Inferior parietal cortex (tissue), 1 donor: Measurements from ENCODE around the gene PEPD.

Source experiments
- DNase-seq: peaks from one replicate; pipeline ENCODE4 v3.0.0-alpha.2; 2016; ENCODE audit errors: extremely low spot score

PEPD gene

DNA sequence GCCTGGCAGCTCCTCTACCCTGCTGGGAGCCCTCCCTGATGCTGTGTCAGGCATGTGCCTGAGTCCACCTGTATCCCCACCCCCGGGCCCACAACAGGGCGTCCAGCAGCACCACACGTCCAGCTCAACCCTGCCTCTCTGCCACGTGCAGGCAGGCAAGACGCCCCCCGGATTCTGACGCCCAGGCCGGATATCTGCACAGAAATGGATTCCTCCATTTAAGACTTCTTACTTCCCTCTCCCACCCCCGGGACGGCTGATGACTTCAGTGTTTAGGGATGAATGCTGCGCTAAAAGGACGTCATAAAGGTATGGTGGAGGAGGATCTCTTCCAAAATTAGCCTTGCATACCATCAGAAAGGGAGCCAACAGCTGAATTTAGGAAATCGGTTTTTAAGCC is 10.2 kb downstream of the PEPD start:
- DNase-seq, result no peak

DNA sequence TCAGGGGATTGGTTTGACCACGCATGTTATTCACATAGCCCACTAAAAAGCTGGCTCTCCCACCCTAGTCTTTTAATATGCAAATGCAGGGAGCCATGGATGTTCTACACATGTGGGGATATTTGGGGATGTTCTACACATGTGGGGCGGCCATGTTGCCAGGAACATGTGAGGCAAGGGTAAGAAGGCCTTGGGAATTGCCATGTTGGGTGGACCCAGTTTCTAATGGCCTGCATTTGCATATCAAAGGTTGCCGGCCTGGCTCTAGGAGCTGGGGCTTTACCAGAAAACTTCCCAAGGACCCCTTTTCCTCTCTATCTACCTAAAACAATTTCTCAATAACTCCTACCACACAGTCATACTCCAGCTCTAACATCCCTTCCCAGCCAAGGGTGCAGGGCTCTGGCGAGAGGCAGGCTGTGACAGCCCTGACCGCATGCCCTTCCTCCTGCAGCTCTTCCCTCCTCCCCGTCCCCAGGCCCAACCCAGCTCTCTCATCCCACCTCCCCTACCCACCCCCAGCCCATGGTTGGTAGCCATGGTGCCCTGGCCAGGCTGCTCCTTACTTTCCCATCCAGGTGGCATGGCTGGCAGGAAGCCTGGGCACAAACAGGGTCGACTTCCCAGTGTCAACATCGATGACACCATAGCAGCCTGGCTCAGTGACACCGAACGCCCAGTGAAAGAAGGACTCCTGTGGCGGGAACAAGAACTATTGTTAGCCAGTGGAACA is 11.0 kb downstream of the PEPD start:
- no peak for DNase-seq

DNA sequence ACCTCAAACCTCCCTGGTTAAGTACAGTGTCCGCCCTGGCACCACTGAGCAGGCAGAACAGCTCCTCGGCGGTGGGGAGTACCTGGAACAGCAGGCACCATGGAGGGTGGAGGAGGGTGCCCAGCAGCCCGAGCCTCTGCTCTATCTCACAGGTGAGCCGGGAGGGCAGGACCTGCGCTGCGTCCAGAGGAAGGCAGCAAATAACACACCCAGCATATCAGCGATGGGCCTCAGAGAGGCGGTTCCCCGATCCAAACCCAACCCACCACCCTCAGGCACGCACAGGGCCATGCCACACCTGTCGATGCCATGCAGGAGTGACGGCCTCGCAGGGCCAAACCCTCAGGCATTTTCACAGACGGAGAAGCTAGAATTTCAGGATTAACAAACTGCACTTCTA is 11.8 kb downstream of the PEPD start:
- no peak for DNase-seq

DNA sequence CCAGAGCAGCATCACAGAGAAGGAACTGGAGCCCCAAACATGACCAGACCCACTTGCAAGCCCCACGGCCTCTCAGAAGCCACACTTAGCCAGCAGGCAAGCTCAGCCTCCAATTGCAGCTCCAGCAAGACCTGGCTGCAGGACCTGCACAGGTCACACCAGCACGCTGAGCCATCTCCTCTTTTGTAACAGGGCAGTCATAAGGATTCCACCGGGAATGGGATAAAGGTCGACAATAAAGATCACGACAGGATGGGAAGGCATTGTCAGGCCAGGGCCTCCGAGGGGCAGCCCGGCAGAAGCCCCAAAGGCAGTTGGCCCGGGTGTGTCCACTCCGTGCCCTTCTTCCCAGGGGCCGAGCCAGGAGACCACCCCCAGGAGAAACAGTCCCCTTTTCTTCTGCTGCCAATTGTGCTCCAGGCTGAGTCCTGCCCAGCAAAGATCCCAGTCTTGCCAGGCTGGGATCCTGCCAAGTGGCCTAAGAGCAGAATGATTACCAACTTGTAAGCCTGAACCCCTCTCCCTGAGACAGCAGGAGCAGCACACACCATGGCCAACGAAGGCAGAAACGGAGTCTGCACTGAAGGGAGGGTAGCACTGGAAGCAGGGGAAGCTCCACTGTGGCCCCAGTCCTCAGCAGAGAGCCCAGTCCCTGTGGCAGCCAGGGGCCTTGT is 12.5 kb downstream of the PEPD start:
- DNase-seq, result no peak

DNA sequence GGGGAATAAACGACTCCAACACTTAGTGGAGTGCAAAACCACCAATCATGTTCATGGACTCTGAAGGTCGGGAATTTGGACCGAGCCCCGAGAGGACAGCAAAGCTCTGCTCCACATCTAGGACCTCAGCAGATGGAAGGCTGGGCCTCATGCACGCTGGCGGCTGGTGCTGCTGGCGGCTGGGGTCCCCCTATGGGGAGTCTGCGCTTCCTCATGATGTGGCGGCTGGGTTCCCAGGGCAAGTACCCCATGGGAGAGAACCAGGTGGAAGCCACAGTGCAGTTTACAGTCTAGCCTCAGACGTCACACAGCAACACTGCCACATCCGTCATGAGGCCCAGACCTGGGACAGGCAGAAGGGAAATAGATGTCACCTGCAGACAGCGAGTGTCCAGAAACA is 13.2 kb downstream of the PEPD start:
- no peak for DNase-seq

DNA sequence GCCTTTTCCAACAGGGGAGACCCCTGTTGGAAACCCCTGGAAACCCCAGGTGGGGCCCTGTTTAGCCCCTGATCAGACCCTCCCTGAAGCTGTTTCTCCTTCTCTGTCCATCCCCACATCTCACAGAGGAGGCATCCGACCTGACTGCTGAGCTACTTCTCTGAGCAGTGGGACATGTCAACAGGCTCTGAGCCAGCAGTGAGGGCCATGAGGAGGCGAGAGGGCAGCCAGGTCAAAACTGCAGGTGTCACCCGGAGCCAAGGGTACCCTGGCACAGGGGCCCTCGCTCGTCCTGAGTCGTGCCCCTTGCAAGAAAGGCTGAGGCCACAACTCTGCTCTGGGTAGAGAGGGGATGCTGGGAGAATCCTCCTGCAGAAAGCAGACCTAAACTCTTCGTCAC is 13.6 kb downstream of the PEPD start:
- DNase-seq, result no peak

DNA sequence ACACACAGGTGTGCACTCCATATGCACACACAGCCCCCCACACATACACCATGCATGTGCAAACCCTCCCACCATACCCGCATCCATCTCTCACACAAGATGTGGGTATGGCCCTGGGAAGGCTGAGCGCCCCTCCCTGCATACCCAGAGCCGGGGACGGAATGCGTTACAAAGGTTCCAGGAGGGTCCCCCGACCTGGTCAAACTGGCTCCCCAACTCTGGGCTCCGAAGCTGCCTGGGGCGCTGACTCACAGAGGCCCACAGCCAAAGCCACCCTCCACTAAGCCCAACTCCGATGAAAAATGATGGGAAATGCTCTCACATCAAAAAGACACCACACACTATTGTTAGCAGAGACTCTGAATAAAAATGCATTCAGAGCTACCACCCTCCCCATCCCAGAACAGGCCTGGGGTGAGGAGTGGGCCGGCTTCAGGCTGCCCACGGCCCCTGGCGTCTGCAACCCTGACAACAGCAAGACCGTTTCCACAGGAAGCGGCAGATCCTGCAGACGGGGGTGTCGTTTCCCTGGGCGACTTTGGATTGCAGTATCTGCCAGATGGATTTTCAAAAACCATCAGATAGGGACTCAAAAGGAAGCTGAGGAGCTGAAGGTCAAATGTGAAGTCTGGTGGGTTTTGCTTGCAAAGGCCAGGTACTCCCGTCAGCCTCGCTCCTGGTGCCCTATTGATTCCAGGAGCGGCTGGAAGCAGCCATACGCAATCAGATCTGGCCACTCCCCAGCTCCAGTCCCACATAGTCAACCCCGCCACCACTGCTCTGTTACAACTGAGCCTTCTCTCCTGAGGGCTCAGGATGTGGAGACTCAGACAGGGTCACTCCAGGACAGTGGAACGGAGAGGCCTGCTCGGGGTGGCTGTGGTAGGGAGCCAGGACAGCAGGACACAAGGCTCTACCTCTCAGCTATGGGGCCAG is 14.3 kb downstream of the PEPD start:
- DNase-seq, result no peak

DNA sequence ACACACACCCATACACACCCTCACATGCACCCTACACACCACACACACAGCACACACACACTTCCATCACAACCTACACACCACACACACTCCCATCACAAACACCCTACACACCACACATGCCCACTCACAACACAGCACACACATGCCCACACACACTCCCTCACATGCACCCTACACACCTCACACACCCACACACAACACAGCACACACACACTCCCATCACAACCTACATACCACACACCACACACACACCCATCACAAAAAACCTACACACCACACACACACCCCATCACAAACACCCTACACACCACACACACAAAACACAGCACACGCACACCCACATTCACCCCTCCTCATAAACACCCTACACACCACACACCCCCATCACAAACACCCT is 15.1 kb downstream of the PEPD start:
- DNase-seq, result no peak

DNA sequence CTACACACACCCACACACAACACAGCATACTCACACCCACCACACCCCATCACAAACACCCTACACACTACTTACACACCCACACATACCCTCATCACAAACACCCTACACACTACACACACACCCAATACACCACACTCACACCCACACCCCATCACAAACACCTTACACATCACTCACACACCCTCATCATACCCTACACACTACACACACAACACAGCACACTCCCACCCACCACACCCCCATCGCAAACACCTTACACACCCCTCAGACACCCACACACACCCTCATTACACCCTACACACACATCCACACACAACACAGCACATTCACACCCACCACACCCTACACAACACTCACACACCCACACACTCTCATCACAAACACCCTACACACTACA is 15.8 kb downstream of the PEPD start:
- no peak for DNase-seq

DNA sequence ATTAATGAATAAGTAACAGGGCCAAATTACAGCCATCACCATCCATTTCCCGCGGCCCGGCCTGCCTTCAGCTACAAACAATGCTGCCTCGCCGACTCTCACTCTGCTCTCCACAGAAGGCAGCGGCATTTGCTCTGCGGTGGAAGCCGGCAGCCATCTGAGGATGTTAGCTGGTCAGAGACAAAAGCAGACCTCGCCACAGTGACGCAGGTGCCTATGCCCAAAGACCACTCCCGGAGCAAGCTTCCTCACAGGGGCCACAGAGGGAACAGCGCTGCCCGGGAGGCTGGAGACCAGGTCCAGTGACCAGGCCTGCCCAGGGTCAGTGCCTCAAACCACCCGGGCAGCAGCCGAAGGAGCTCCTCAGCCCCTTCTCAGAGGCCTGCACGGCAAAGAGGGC is 16.4 kb downstream of the PEPD start:
- DNase-seq, result no peak

DNA sequence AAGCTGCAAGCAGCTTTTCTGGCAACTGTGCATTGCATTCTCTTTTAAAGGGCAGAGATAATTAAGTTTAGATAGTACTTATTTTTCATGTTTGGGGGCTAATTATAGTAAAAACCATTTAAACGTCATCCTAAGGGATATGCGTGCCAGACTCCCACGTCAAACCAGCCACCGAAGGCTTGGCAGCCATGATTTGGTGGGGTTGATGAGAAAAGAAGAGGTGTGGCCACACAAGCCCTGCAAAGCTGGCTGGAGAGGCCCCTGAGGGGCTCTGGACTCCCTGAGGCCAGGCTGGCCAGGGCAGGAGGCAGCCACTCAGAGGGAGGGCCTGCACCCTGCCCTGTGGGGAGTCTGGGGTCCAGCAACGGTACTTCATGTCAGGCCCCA is 17.5 kb downstream of the PEPD start:
- no peak for DNase-seq

DNA sequence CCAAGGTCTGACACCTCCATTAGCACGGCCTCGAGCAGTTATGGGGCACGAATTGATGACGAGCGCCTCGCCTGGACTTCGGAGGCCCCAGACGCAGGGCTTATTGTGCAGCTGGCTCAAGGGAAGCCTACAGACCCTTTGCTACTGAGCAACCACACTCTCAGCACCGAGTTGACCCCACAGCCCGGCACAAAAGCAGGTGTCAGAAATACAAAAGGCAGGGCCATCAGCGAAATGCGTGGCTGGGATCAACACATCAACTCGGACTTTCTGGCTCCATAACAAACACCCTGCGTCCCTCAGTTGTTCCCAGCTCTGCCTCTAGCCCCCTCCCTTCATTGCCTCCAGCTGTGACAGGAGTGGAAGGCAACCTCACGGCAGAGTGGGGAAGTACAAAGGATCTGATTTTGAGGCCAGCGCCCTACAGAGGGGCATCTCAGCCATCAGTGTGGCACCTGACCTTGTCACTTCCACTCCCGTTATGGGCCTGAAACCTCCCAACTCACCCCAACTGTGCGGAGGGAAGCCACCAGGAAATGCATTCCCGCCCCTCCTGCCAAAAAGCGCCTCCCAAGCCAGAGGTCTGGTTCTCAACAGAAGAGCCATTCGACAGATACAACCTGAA is 18.0 kb downstream of the PEPD start:
- no peak for DNase-seq

DNA sequence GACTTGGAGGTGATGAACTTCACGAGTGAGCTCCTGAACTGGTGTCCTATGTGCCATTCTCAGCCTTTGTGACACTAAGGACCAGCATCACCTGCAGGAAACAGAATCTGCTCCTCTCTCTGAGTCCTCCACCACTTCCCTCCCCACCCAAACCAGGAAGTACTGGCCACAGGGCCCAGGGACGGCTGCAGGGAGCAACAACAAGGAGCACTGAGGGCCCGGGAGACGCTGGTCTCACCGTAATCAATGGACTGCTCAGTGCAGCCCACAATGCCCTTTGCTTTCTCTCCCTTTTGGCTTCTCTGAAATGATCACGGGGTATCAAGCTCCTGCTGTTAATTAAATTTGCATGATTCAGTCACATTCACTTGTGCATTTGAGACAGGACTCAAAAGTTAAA is 18.6 kb downstream of the PEPD start:
- no peak for DNase-seq

DNA sequence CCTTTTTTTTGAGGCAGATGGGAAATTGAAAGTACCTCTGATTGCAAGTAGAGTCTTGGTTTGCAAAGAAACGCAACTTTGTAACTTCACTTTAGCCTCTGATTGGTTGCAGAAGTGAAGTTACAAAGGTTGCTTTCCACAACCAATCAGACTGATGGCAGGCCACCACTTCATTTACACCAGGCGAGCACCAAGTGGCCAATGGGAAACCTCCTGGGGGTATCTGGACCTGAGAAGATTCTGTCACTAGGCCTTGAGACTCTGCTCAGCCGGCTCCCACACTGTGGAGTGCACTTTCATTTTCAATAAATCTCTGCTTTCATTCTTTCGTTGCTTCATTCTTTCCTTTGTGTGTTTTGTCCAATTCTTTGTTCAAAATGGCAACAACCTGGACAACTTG is 19.1 kb downstream of the PEPD start:
- DNase-seq, result no peak

DNA sequence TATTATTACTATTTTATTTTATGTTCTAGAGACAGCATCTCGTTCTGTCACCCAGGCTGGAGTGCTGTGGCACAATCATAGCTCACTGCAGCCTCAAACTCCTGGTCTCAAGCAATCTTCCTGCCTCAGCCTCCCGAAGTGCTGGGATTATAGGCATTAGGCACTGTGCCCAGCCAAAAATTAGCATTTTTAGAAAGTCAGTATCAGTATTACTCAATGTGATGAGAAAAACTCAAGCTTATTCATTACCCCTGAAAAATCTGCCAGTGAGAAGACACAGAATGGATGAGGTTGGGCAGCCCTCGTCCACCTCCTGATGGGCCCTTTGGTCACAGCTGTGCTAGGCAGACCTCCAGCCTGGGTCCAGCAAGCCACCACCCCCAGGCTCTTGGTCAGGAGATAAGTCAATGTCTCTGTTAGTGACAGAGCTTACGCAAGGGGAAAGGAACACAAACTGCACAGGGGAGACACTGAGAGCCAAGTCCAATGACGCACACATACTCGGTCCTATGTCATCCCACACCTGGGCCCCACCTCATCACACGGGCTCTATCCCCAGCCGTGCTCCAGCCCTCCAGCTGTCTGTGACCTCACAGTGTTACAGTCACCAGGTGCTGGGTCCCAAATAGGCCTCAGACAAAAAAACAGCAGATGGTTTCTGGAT is 19.8 kb downstream of the PEPD start:
- no peak for DNase-seq

DNA sequence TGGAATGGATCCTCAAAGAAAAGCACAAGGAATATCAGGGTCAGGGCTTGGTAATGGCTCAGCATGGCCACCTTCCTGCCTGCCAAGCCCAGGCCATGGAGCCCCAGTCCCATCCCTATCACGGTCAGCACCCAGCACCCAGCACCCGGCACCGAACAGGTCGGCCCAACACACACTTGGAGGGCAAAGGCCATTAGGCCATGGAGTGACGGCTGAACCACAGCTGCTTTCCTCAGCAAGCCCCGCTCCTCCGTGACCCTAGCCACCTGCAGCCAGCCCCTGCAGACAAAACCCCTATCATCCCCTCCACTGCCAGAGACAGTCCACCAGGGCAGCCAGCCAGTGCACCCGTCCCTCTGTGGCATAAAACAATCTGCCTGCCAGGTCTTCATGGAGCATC is 20.6 kb downstream of the PEPD start:
- no peak for DNase-seq

DNA sequence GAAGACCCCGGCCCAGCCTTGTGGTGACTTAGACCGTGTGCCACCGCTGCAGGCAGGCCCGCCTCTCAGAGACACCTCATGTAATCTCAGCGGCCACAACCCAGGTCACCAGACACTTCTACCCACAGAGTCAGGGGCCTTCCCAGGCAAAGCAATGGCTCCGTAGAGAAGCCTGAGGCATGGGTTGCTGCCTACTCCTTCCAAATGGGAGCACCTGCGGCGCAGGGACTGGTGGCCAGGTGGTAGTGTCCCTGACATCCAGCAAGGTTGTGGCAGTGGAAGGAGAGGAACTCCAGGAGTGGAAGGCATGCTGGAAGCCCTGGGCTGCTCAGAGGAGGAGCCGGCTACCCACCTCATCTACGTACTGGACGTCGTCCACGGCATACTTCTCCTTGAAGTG is 21.0 kb downstream of the PEPD start:
- no peak for DNase-seq

DNA sequence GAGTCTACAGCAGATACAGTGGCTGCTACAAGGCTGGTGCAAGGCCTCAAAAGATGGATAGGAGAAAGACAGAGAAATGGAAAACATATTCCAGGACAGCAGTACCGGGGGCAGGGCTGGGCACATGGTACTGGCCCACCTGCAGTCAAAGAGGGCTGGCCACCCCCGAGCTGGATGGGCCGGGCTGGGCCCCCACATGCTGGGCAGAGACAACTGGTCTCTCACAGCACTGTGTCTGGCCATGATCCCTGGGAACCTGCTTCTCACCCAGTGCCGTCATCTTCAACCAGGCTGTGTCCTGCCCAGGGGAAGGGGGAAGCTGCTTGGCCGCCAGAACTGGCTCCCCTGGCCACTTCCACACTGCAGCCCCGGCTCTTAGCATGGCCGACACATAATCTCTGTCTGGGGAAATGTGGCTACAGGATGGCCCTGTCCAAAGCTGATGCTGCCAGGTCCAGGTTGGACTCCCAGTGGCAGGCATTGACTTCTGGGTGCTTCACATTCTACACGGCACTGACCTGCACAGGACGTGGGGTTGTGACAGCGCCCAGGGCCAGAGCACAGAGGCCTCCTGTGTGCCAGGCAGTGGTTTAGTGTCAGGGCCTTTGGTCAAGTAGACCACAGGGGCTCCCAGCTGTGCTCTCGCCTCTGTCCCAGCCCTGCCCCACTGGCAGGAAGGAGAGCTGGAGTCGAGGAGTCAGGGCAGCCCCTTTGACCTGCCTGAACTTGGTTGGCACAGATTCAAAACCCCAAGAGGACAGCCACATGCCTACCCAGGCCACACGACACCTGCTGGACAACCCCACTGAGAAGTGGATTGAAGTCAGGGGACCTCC is 21.7 kb downstream of the PEPD start:
- DNase-seq, result no peak

DNA sequence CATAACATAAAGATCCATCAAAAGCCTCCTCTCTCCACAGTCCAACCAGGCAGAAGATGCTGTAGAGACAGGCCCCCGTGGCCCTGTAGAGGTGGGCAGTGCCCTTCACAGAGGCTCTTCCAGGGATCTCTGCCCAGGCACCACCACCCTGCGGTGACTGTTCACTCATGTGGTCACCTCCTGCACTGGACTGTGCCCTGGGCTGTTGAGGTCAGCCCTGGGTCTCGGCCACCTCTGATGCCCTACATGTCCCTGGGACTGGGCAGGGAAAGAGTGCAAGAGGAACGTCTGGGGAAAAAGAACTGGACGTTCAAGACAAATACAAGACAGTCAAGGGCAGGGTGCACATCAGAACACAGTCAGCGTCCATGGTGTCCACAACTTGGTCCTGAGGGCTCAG is 22.3 kb downstream of the PEPD start:
- DNase-seq, result no peak

DNA sequence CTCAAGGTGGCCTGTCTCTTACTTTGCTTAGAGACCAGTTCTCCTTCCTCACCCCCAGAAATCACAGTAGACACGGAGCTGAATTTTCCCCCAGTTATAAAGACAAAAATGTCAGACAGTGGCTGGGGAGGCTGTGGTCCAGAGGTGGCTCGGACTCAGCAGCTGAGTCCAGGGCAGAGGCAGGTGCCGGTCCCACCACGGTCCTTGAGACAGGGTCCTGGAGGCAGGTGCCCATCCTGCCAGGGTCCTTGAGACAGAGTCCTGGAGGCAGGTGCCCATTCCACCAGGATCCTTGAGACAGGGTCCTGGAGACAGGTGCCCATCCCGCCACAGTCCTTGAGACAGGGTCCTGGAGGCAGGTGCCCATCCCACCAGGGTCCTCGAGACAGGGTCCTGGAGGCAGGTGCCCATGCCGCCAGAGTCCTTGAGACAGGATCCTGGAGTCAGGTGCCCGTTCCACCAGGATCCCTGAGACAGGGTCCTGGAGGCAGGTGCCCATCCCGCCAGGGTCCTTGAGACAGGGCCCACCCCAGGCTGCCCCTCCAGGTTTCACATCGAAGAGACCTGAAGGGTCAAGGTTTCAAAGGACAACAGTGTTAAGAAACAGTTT is 23.1 kb downstream of the PEPD start:
- no peak for DNase-seq
